ENCODE data around the gene NHERF2.

NHERF2 gene

DNA sequence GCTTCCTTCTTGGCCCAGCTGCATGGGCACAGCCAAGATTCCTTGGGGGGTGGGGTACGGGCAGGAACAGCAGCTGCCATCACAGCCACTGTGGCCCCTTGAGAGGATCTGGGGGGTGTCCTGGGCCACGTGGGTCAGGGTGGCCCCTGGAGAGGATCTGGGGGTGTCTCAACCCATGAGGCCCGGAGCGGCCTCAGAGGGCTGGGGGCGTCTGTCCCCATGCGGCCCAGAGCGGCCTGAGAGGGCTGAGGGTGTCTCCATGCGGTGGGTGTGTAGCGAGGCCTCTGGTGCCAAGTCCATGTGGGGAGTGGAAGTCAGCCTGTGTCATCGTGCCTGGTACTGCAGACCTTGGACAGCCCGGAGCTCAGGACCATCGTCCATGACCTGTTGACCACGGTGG is 34.8 kb downstream of the NHERF2 start:
- no peak for DNase-seq (ENCODE audit: low spot score)

DNA sequence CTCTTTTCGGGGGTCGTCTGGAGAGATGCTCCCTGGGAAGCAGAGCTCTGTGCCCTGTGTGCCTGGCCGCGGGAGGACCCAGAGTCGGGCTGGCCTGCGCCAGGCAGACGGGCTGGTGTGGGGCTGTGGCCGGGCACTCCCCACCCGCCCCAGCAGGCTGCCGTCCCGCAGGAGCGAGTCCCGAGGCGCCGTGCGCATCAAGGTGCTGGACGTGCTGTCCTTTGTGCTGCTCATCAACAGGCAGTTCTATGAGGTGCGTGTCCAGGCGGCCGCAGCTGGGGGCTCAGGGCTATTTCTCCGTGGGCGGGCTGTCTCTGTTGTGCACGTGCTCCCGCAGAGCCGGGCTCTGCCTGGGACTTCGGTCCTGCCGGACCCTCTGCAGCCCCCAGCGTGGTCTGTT is 36.1 kb downstream of the NHERF2 start:
- no peak for DNase-seq (ENCODE audit: low spot score)

DNA sequence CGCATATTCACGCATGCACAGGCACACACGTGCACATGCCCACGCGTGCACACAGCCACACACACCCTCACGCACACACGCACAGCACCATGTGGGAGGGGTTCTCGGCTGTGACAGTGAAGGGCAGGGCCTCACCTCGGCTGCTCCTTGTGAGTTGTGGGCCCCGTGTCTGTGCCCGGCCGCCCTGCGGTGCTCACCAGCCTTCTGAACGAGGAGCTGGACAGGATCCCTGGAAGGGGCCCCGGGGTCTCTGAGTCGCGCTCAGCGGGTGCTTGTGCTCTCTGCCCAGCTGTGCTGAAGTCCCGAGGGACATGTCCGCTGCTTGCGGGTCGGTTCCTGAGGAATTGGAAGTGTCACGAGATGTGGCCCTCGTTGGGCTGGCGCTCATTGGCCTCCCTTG is 37.2 kb downstream of the NHERF2 start:
- no peak for DNase-seq (ENCODE audit: low spot score)

DNA sequence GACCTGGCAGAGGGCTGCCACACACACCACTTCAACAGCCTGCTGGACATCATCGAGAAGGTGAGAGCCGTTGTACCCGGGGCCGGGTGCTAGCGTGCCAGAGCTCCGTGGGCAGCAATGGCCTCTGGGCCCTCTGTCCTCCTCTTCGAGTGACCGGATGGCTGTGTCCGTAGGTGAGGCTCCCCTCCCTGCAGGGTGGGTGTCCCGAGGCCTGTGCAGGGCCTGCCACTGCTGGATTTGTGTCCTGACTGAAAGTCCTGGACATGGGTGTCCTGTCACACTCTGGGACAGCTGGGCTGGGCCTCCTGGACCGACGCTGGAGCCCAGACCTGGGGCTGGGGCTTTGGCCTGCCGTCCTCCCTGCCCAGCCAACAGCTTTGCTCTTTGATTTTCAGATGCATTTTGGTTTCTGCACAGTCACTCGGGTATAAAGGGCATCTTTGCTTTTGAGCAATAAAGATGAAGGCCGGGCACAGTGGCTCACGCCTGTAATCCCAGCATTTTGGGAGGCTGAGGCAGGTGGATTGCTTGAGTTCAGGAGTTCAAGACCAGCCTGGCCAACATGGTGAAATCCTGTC is 37.8 kb downstream of the NHERF2 start:
- no peak for DNase-seq (ENCODE audit: low spot score)

DNA sequence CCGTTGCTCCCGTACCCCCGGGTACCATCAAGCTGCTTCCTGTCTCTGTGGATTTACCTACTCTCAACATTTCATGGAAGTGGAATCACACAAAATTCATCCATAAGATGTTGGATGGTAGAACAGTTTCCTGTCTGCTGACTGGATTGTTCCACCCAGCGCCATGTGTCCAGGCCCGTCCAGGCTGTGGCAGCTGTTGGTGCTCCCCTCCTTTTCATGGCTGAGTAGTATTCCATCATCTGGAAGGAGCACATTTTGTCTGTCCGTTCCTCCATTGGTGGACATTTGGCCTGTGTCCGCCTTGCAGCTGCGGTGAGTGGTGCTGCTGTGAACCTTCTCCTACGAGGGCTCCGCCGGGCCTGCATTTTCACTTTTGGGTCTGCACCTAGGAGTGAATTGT is 39.4 kb downstream of the NHERF2 start:
- DNase-seq (ENCODE audit: low spot score) = no peak

DNA sequence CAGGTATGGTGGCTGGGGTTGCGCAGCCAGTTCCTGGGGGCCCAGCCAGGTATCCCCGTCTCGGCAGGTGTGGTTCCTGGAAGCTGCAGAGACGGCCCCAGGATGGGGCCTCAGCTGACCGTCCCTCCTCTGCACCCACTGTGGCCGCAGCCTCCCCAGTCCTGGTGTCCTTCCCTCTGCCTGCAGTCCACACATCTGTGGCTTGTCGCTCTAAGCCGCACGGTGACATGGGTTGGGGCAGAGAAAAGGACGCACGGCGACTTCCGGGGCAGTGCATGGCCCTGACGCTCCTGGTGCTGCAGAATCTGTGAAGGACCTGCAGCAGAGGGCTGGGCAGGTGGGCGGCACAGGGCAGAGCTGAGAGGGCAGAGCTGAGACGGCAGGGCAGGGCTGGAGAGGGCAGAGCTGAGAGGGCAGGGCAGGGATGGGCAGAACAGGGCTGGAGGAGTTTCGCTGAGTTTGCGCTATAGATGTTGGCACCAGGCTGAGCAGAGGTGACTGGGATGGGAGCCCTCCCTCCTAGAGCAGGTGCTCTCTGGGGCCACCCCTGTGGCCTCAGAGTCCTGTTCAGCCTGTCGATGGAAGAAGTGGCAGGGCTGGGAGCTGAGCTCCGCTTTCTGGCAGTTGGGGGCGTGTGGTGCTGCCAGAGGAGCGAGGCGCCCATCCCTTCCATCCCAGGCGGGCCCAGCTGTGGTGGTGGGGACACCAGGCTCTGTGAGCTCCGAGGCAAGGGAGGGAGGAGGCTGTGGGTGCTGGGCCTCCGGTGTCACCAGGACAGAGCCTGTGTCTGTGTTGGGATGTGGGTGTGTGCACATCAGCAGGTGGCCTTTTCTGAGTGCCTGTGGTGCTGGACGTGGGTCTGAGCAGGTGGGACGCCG is 44.1 kb downstream of the NHERF2 start:
- no peak for DNase-seq (ENCODE audit: low spot score)

DNA sequence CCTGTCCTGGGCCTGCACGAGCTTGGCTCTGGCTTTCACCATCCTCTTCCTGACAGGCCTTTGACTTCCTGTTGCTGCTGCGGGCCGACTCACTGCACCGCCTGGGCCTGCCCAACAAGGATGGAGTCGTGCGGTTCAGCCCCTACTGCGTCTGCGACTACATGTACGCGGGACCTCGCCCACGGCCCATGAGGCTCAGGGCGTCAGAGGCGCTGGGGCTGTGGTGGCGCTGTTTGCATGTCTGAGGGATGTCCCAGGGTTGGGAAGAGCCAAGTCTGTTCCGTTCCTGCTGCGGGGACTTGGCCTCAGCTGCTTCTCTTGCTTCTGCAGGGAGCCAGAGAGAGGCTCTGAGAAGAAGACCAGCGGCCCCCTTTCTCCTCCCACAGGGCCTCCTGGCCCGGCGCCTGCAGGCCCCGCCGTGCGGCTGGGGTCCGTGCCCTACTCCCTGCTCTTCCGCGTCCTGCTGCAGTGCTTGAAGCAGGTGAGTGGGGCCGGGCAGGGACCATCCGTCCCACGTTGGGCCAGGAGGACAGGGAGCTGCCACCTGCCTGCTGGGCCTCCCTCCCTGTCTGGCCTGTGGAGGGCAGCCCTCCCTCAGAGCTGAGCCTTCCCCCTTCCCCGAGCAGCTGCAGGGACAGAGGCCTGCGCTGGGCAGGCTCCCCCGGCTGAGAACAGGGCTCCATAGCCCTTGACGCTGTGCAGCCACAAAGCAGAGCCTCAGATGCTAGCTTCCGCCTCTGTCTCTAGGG is 44.9 kb downstream of the NHERF2 start:
- no peak for DNase-seq (ENCODE audit: low spot score)

DNA sequence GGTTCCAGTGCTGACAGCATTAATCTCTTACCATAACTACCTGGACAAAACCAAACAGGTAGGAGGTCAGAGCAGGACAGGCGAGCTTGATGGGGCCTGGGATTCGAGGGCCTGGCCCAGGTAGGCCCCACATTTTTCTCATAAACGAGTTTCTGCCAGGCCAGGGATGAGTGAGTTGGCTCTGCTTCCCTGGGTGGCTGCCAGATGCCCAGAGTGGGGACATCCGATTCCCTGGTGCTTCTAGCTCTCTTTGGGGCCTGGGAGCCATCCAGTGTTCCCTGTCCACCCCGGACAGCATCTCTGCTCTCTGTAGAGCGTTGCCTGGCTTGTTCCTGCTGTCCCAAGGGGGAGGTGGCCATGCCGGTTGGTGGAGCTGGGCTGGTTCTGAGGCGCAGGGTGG is 46.2 kb downstream of the NHERF2 start:
- no peak for DNase-seq (ENCODE audit: low spot score)

DNA sequence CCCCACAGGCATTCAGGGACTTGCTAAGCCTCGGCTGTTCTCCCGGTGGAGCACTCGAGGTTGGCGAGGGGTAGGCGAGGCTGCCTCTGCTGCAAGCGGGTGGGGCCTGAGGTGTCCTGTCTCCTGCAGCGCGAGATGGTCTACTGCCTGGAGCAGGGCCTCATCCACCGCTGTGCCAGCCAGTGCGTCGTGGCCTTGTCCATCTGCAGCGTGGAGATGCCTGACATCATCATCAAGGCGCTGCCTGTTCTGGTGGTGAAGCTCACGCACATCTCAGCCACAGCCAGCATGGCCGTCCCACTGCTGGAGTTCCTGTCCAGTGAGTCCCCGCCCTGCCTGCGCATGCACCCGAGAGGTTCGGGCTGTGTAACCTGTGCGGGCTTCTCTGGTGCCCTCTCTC is 47.4 kb downstream of the NHERF2 start:
- DNase-seq (ENCODE audit: low spot score) = no peak

DNA sequence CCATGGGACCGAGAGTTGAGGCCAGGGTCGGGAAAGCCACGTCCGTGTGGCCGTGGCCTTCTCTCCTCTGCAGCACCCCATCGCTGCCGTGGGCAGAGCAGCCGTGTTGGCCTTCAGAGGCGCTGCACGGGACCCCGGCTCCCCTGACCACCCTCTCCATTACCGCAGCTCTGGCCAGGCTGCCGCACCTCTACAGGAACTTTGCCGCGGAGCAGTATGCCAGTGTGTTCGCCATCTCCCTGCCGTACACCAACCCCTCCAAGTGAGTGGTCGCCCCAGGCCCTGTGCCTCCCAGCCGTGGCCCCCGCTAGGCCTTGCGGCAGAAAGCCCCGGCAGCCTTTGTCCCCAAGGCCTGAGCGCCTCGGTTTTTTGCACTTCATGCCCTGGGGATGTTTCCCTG is 48.9 kb downstream of the NHERF2 start:
- DNase-seq (ENCODE audit: low spot score) = no peak

DNA sequence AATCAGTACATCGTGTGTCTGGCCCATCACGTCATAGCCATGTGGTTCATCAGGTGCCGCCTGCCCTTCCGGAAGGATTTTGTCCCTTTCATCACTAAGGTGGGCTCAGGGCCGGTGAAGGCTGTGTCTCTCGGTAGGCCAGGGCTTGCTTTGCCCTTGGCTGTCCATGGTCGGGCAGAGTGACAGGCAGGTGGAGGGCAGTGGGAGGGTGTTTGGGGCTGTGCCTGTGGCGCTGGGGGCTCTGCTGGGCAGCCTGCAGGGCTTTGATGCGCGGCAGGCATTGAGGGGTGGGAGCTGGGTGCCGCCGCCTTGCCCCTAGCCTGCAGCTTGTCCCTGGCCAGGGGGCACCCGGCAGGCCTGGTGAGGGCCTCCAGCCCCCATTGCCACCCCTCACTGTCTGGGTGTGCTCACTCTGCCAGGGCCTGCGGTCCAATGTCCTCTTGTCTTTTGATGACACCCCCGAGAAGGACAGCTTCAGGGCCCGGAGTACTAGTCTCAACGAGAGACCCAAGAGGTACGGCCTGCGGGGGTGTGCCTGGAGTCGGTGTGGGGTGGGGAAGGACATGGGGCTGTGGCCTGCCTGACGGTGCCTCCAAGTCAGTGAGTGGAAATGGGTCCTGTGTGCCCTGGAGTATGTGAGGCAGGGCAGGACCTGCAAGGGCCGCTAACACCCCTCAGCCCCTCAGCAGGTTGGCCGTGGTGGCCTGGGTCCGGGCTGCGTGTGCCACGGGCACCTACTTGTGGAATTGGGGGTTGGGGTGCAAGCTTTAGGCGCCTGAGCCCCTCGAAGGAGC is 49.6 kb downstream of the NHERF2 start:
- DNase-seq (ENCODE audit: low spot score) = no peak

DNA sequence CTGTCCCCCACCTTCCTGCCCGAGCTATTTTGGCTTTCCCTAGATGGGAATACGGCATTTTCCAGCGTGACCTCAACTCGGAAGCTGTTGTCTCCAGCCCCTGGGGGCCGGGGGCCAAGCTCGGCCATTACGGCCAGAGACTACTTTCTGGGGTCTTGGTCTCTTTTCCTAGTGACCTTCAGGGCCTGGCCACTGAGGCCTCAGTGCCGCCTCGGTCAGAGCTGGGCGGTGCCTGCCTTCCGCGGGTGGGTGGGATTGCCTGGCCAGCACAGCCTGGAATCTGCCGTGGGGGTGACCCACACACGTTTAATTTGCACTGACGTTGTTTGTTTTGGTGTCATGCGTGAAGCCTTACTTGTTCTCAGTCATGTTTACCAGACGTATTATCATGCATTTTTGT is 50.3 kb downstream of the NHERF2 start:
- DNase-seq (ENCODE audit: low spot score) = no peak

DNA sequence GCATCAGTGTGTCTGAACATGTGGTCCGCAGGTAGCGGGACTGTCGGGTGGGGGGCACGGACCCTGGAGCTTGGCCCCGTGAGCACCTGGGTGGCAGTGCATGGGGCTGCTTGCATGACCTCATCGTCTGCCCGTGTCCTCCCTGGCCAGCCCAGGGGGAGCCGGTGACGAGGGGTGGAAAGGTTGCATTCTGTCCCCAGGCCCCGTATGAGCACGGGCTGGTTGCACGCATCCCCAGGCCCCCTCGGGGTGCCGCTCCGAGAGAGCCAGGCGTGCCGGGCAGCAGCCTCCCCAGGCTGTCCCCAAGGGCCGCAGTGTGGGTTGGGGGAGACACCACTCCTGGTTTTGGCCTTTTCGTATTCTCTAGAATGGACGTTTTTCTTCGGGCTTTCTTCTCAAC is 51.0 kb downstream of the NHERF2 start:
- DNase-seq (ENCODE audit: low spot score) = no peak

DNA sequence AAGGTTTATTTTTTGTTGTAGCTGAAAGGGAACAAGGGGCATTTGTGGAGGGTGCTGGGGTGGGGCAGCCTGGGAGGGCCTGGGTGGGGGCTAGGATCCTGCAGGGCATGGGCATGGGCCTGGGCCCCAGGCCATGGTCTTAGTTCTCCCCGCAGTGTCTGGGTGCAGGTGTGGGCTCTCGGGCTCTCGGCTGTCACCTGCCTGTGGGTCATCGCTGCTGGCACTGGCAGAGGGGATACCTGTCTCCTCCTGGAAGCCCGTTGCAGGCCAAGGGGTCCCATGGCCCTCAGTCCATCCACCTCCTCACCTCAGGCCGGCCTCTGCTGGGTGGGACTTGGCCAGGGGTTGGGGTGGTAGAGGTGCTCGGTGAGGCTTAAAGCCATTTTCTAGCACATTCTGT is 51.4 kb downstream of the NHERF2 start:
- DNase-seq (ENCODE audit: low spot score) = no peak

DNA sequence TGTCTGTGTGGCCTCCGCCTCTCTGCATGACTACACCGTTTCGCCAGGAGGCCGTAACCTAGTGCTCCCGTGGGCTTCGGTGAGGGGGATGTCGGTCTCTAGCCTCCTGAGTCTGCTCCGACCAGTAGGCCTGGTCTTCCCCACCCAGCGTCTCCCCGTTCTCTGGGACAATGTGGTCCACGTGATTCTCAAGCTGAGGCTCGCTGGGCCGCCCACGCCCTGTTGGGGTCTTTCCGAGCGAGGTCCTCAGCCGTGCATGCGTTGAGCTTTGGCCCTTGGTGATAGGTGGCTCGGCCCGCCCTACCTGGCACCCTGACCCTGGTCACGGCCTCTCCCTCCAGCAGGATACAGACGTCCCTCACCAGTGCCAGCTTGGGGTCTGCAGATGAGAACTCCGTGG is 52.0 kb downstream of the NHERF2 start:
- DNase-seq (ENCODE audit: low spot score) = no peak

DNA sequence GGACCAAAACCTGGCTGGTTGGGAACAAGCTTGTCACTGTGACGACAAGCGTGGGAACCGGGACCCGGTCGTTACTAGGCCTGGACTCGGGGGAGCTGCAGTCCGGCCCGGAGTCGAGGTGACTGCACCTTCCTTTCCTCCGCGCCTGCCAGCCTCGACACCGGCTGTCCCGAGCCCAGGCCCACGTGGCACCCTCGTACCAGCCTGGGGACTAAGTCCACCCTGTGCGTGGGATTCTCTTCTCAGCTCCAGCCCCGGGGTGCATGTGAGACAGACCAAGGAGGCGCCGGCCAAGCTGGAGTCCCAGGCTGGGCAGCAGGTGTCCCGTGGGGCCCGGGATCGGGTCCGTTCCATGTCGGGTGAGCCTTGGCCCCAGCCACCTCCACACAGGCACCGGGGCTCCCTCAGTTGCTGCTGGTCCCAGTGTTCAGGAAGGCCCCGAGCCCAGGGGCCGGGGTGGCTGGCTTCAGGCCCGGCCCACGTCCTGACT is 52.7 kb downstream of the NHERF2 start:
- DNase-seq (ENCODE audit: low spot score) = no peak

DNA sequence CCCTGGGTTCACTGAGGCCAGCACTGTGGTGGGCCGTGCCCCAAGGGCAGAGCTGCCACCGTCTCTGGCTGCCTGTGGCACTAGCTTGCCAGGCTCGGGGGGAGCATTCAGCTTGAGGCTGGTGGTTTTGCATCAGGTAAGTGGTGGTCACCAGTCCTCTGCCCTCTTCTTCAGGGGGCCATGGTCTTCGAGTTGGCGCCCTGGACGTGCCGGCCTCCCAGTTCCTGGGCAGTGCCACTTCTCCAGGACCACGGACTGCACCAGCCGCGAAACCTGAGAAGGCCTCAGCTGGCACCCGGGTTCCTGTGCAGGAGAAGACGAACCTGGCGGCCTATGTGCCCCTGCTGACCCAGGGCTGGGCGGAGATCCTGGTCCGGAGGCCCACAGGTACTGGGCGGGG is 53.3 kb downstream of the NHERF2 start:
- DNase-seq (ENCODE audit: low spot score) = no peak

DNA sequence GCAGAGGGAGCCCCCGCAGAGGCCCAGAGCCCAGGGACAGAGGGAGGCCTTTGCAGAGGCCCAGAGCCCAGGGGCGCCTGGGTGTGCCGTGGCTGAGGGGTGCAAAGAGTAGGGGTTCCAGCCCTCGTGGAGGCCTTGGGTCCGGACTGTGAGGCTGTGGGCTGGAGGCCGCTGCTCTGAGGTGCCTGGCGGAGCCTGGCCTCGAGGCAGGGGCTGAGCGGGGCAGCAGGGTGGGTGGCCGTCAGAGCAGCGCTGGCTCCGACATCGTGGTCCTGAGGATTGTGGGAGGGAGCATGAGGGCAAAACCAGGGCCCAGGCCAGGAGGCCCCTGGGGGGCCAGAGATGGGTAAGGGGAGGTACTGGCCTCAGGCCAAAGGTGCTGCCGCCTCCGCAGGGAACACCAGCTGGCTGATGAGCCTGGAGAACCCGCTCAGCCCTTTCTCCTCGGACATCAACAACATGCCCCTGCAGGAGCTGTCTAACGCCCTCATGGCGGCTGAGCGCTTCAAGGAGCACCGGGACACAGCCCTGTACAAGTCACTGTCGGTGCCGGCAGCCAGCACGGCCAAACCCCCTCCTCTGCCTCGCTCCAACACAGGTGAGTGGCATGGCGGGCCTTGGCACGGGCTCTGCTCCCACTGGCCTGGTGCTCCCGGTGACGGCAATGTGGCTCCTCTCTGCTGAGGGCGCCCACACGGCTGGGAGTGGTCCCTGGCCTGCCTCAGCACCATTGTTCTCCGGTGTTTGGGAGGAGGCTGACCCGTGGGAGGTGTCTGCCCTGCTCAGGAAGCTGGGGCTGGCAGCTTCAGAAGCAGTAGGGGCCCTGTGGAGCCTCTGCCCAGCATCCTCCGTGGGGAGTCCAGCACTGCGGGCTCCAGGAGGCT is 54.7 kb downstream of the NHERF2 start:
- no peak for DNase-seq (ENCODE audit: low spot score)

DNA sequence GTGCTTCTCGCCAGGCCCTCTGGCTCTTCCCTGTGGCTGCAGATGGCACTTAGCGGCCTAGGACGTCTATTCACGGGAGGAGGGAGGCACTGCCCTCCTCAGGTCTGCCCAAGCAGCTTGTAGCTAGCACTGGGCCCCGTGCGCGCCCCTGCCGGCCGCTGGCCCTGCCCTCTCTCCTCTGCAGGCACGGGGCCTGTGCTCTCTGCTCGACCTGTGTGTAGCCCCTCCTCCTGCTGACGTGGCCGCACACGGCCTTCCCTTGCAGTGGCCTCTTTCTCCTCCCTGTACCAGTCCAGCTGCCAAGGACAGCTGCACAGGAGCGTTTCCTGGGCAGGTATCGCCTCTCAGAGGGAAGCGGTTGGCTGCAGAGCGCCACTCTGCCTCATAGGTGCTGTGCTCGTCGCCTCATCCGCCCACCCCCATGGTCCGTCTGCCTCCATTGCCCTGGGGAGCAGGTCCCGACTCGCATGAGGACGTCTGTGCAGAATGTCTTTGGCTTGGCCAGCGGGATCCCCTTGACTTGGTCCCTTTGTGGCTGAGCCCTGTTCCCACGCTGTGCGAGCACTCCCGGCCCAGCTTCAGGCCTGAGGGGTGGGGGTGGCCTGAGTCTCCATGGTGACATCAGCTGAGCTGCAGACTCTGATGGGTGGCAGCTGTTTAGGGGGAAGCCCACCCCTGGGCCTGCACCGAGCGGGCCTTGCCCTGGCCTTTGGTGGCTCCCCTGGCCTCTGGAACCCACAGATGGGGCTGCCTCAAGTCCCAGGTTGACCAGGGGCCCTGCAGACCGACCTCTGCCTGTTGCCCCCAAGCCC is 55.7 kb downstream of the NHERF2 start:
- no peak for DNase-seq (ENCODE audit: low spot score)

DNA sequence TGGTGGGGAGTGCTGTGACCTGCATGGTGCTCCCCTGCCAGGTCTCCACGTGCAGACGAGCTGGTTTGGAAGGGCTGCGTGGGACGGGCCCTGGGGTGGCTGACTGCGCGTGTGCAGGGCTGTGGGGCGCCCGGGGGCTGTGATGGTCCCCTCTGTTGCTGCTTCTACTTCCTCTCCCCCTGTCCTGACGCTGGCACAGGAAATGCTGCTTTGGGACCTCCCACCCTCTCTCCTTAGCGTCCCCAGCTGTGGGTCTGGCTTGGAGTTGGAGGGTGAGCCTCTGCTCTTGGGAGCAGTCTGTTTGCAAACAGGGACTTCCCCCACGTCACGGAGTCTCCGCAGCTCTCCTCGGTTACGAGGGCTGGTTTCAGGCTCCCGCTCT is 56.3 kb downstream of the NHERF2 start:
- DNase-seq (ENCODE audit: low spot score) = no peak
